ENCODE measurements around the gene ARHGAP26. TPM values are rescaled to one million over a fixed set of nuclear protein-coding genes. Genes with fewer than 3 reads are reported as not detected.

Gene ARHGAP26
- polyA plus RNA-seq, 1 donor from 2014 or later, result 0.83 TPM

- no peaks in the 10 kb centered on the region for H4K20me1 ChIP-seq (ENCODE audit: insufficient read depth)
- no peak overlapping the region for H3K9ac ChIP-seq (ENCODE audit: low read length)
- no peaks in the 10 kb centered on the region for H3K9me2 ChIP-seq (ENCODE audit: insufficient read depth, low read length)
- no peak for TF ChIP-seq EZH2 (IDR thresholded peaks at IDR 0.05; ENCODE audit: borderline replicate concordance, insufficient read depth, low read length, poor library complexity, severe bottlenecking)
- no peak for TF ChIP-seq POLR2AphosphoS5 (IDR thresholded peaks at IDR 0.05)
- TF ChIP-seq MXI1 (conservative IDR thresholded peaks at IDR 0.05; ENCODE audit: poor library complexity, severe bottlenecking), result no peak
- TF ChIP-seq CTCF (IDR thresholded peaks at IDR 0.05; ENCODE audit: poor library complexity, severe bottlenecking), result no peak
- TF ChIP-seq RAD21 (conservative IDR thresholded peaks at IDR 0.05), result no peak
- no peak for TF ChIP-seq EP300 (conservative IDR thresholded peaks at IDR 0.05; ENCODE audit: poor library complexity, severe bottlenecking)
- no peak for TF ChIP-seq REST (IDR thresholded peaks at IDR 0.05; ENCODE audit: borderline replicate concordance)
- TF ChIP-seq SMC3 (conservative IDR thresholded peaks at IDR 0.05; ENCODE audit: poor library complexity), result no peak
- no peak for TF ChIP-seq TAF1 (IDR thresholded peaks at IDR 0.05; ENCODE audit: low read depth)
- no peak overlapping the region for H3K27ac ChIP-seq (ENCODE audit: low read length)
- no peak overlapping the region for H2AFZ ChIP-seq (ENCODE audit: low read depth, low read length)
- no peaks in the 10 kb centered on the region for H3K36me3 ChIP-seq (ENCODE audit: insufficient read depth, low read length)
- H3K27me3 ChIP-seq (ENCODE audit: insufficient read depth, low read depth, low read length), result no peaks in the 10 kb centered on the region
- H3F3A ChIP-seq (ENCODE audit: insufficient read depth, low read length, poor library complexity, severe bottlenecking), result no peaks in the 10 kb centered on the region
- no peaks in the 10 kb centered on the region for H3K9me3 ChIP-seq (ENCODE audit: low read length)
- no peak overlapping the region for H3K4me3 ChIP-seq (ENCODE audit: low read length)
- H3K79me2 ChIP-seq (replicated peaks; ENCODE audit: insufficient read depth, low read length), result no peaks in the 10 kb centered on the region
- no peak overlapping the region for H3K4me2 ChIP-seq (ENCODE audit: low read length)
Measured at GRCh38 chr5:142865631-142866030, 95.5 kb downstream of the ARHGAP26 start.

- no peak for TF ChIP-seq TAF1 (IDR thresholded peaks at IDR 0.05; ENCODE audit: low read depth)
- TF ChIP-seq REST (IDR thresholded peaks at IDR 0.05; ENCODE audit: borderline replicate concordance), result no peak
- peak; percentile 80 for TF ChIP-seq RAD21 (conservative IDR thresholded peaks at IDR 0.05)
- TF ChIP-seq CTCF (IDR thresholded peaks at IDR 0.05; ENCODE audit: poor library complexity, severe bottlenecking), result peak; percentile 89
- peak; percentile 92 for TF ChIP-seq SMC3 (conservative IDR thresholded peaks at IDR 0.05; ENCODE audit: poor library complexity)
- no peak for TF ChIP-seq MXI1 (conservative IDR thresholded peaks at IDR 0.05; ENCODE audit: poor library complexity, severe bottlenecking)
- no peak for TF ChIP-seq EZH2 (IDR thresholded peaks at IDR 0.05; ENCODE audit: borderline replicate concordance, insufficient read depth, low read length, poor library complexity, severe bottlenecking)
- no peak for TF ChIP-seq EP300 (conservative IDR thresholded peaks at IDR 0.05; ENCODE audit: poor library complexity, severe bottlenecking)
- no peak for TF ChIP-seq POLR2AphosphoS5 (IDR thresholded peaks at IDR 0.05)
- Histone ChIP-seq H3K79me2 (replicated peaks; ENCODE audit: insufficient read depth, low read length) (no peaks in the 10 kb centered on the region), H3K27me3 (ENCODE audit: insufficient read depth, low read depth, low read length) (no peaks in the 10 kb centered on the region), H3K9me2 (ENCODE audit: insufficient read depth, low read length) (no peaks in the 10 kb centered on the region), H3K27ac (ENCODE audit: low read length) (no peak overlapping the region), H3K4me3 (ENCODE audit: low read length) (no peak overlapping the region), H3K36me3 (ENCODE audit: insufficient read depth, low read length) (no peaks in the 10 kb centered on the region), H2AFZ (ENCODE audit: low read depth, low read length) (no peak overlapping the region), H4K20me1 (ENCODE audit: insufficient read depth) (no peaks in the 10 kb centered on the region), H3K9ac (ENCODE audit: low read length) (no peak overlapping the region), H3K9me3 (ENCODE audit: low read length) (no peaks in the 10 kb centered on the region), H3K4me2 (ENCODE audit: low read length) (no peak overlapping the region), H3F3A (ENCODE audit: insufficient read depth, low read length, poor library complexity, severe bottlenecking) (no peaks in the 10 kb centered on the region)
Measured at GRCh38 chr5:142866563-142867275, 96.5 kb downstream of the ARHGAP26 start.
